ENCODE results near the gene SUSD1. TPM values are rescaled to one million over a fixed set of nuclear protein-coding genes. Genes with fewer than 3 reads are reported as not detected.
"Not testable (repeated sequence)": the region's sequence is repeated elsewhere in the genome, so short reads cannot be mapped to it uniquely, and the experiment has no call there.

The SUSD1 gene
- total and polyA plus RNA-seq, 8 donors = 1.6 to 50.4 (median 21.1) TPM

- no peak for DNase-seq
- TF ChIP-seq POLR2AphosphoS5 (IDR thresholded peaks at IDR 0.05) = no peak
- no peak for TF ChIP-seq EP300 (IDR thresholded peaks at IDR 0.05)
- TF ChIP-seq POLR2A (IDR thresholded peaks at IDR 0.05) = no peak
- no peak overlapping the region for H3K4me3 ChIP-seq
- no peaks in the 10 kb centered on the region for H3K9me3 ChIP-seq
- intact Hi-C loops (cut with DNase I; ENCODE audit: low total_unique reads) = no loop called here
- H3K27ac ChIP-seq = no peak overlapping the region
- whole genome bisulfite sequencing, 5 donors = 92 to 96% (median 94%) methylated on average over 3 of the region's 3 CpGs
- peaks cover 0 to 8% (median 4%) of the 10 kb centered on the region in 4 donors for H3K36me3 ChIP-seq
- no peaks in the 10 kb centered on the region for H3K27me3 ChIP-seq
- H3K4me1 ChIP-seq = peaks cover 0 to 2% (median 0%) of the 10 kb centered on the region in 4 donors
These were observed 38.0 kb downstream of the SUSD1 start for GRCh38 chr9:112137066-112137465.

DNA sequence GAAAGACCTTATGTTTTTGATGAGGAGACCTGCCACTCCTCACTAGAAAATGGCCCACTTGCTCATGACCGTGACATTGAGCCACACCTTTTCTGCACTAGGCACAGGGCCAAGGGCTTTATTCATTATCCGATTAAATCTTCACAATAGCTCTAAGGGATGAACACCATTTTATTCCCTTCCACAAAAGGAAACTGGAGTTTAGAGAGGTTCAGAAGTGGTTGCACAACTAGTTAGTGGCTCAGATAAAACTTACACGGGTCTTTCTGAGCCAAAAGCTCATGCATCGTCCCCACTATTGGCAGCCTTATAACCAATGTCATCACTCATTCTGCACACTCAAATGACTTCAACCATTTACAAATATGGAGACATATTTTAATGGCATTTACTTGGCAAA is 39.4 kb downstream of the SUSD1 start:
- intact Hi-C loops (cut with DNase I; ENCODE audit: low total_unique reads) = no loop called here
- TF ChIP-seq POLR2A (IDR thresholded peaks at IDR 0.05) (no peak), EP300 (IDR thresholded peaks at IDR 0.05) (no peak), CTCF (IDR thresholded peaks at IDR 0.05) (no peak), POLR2AphosphoS5 (IDR thresholded peaks at IDR 0.05) (no peak)
- no peak overlapping the region for H3K4me3 ChIP-seq
- H3K27me3 ChIP-seq = no peaks in the 10 kb centered on the region
- peaks cover 0 to 14% (median 4%) of the 10 kb centered on the region in 4 donors for H3K4me1 ChIP-seq
- H3K9me3 ChIP-seq = no peaks in the 10 kb centered on the region
- peaks cover 0 to 5% (median 2%) of the 10 kb centered on the region in 4 donors for H3K36me3 ChIP-seq
- WGBS, 5 donors = 47 to 55% (median 49%) methylated on average over 4 of the region's 4 CpGs
- peak in 1 of 2 donors; percentile 31 for DNase-seq
- no peak overlapping the region for H3K27ac ChIP-seq

DNA sequence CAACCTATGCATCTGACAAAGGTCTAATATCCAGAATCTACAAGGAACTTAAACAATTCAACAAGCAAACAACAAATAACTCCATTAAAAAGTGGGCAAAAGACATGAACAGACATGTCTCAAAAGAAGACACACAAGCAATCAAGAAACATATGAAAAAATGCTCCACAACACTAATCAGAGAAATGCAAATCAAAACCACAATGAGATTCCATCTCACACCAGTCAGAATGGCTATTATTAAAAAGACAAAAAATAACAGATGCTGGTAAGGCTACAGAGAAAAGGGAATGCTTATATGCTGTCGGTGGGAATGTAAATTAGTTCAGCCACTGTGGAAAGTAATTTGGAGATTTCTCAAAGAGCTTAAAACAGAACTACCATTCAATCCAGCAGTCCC is 41.3 kb downstream of the SUSD1 start:
- intact Hi-C loops (cut with DNase I; ENCODE audit: low total_unique reads); DNase-seq; H3K27me3 ChIP-seq; H3K36me3 ChIP-seq; H3K27ac ChIP-seq; H3K4me3 ChIP-seq; H3K9me3 ChIP-seq: not testable (repeated sequence)
- peaks cover 0 to 14% (median 4%) of the 10 kb centered on the region in 4 donors for H3K4me1 ChIP-seq
- WGBS, 5 donors = 72 to 100% (median 96%) methylated on average over 1 of the region's 1 CpG

- Histone ChIP-seq H3K9me3 (no peaks in the 10 kb centered on the region), H3K27ac (no peak overlapping the region), H3K27me3 (no peaks in the 10 kb centered on the region), H3K36me3 (peaks cover 0 to 5% (median 0%) of the 10 kb centered on the region in 4 donors), H3K4me3 (no peak overlapping the region), H3K4me1 (peaks cover 0 to 14% (median 4%) of the 10 kb centered on the region in 4 donors)
- intact Hi-C loops (cut with DNase I; ENCODE audit: low total_unique reads) = no loop called here
- TF ChIP-seq POLR2AphosphoS5 (IDR thresholded peaks at IDR 0.05) = no peak
- no peak for TF ChIP-seq CTCF (IDR thresholded peaks at IDR 0.05)
- no peak for TF ChIP-seq POLR2A (IDR thresholded peaks at IDR 0.05)
- no peak for TF ChIP-seq EP300 (IDR thresholded peaks at IDR 0.05)
- DNase-seq = no peak
- 69 to 86% (median 78%) methylated on average over 3 of the region's 3 CpGs for WGBS, 5 donors
These were observed 42.7 kb downstream of the SUSD1 start for GRCh38 chr9:112132356-112132755.

GRCh38 chr9:112130997-112131396 is 44.1 kb downstream of the SUSD1 start:
- no peak for TF ChIP-seq EP300 (IDR thresholded peaks at IDR 0.05)
- no peak for TF ChIP-seq POLR2AphosphoS5 (IDR thresholded peaks at IDR 0.05)
- no peak for TF ChIP-seq CTCF (IDR thresholded peaks at IDR 0.05)
- TF ChIP-seq POLR2A (IDR thresholded peaks at IDR 0.05) = no peak
- no peak overlapping the region for H3K27ac ChIP-seq
- DNase-seq = no peak
- H3K4me1 ChIP-seq = peaks cover 0 to 14% (median 4%) of the 10 kb centered on the region in 4 donors
- no peaks in the 10 kb centered on the region for H3K9me3 ChIP-seq
- intact Hi-C loops (cut with DNase I; ENCODE audit: low total_unique reads) = no loop called here
- H3K27me3 ChIP-seq = no peaks in the 10 kb centered on the region
- H3K36me3 ChIP-seq = peaks cover 0 to 5% (median 0%) of the 10 kb centered on the region in 4 donors
- no peak overlapping the region for H3K4me3 ChIP-seq
- WGBS, 5 donors = 56 to 78% (median 61%) methylated on average over 3 to 5 of the region's 5 CpGs

All from stomach (tissue), 9 donors.